Endothelial cell of umbilical vein (primary cell): ENCODE data around the gene MBNL2. TPM values are rescaled to one million over a fixed set of nuclear protein-coding genes. Genes with fewer than 3 reads are reported as not detected.
A peak's percentile ranks its signal among the peaks of the same experiment; 100 is the strongest.

Source experiments
- BruUV-seq: library from RNA; stranded (reverse); fragments of 400-500 nt; replicated peaks from 2 replicates; lab custom pipeline; 2021; lab: Mats Ljungman, UMichigan
- CTCF ChIA-PET: fragments of 300-600, 350-600 bp; sonication (Branson Sonifier 250); formaldehyde crosslinking; loops from one replicate; lab custom pipeline; 2021; ENCODE audit warnings: antibody characterized with exemption, inconsistent platforms; lab: Charles Lee
- POLR2A ChIA-PET: fragments of 300-600, 350-600 bp; sonication (Branson Sonifier 250); formaldehyde crosslinking; loops from one replicate; lab custom pipeline; 2021; ENCODE audit warnings: antibody characterized with exemption, inconsistent platforms; lab: Charles Lee
- DNase-seq: peaks from one replicate; pipeline ENCODE4 v3.0.0-alpha.2; 2011; ENCODE audit warnings: low read depth, low spot score
- FAIRE-seq: peaks from 2 replicates; lab custom pipeline; 2011; peaks lifted over from hg19 to GRCh38; lab: Jason Lieb, UNC
- H2AFZ ChIP-seq: 2 replicates; pipeline ENCODE4 v1.6.0; 2012; ENCODE audit warnings: low read depth, low read length, control low read depth, inconsistent platforms
- H3K27ac ChIP-seq: 2 replicates; pipeline ENCODE4 v1.5.1; 2011; ENCODE audit warnings: low read depth, mild to moderate bottlenecking, control low read depth, low read length, moderate library complexity; ENCODE audit not compliant: insufficient read depth
- H3K27me3 ChIP-seq, 2 experiments: 2 replicates each; pipeline versions ENCODE4 v1.6.0 to v1.6.1; 2011; ENCODE audit warnings: low read length in 2 of 2, mixed read lengths in 1 of 2; ENCODE audit not compliant: control insufficient read depth in 2 of 2, insufficient read depth in 2 of 2
- H3K36me3 ChIP-seq, 2 experiments: 2 replicates in 1 of 2; 3 replicates in 1 of 2; pipeline ENCODE4 v1.5.1; 2011; ENCODE audit warnings: low read length in 2 of 2, mild to moderate bottlenecking in 1 of 2, moderate library complexity in 1 of 2; ENCODE audit not compliant: control insufficient read depth in 2 of 2, insufficient read depth in 2 of 2; ENCODE audit errors: extremely low read depth in 1 of 2
- H3K4me1 ChIP-seq: 3 replicates; pipeline ENCODE4 v1.5.1; 2011; ENCODE audit warnings: mild to moderate bottlenecking, low read length; ENCODE audit not compliant: control insufficient read depth, insufficient read depth; ENCODE audit errors: extremely low read depth
- H3K4me2 ChIP-seq: 2 replicates; pipeline ENCODE4 v1.6.1; 2011; ENCODE audit warnings: low read length, control low read depth, mixed read lengths; ENCODE audit not compliant: insufficient read depth
- H3K4me3 ChIP-seq, 3 experiments: fragments of 200-600 bp in 1 of 3; sonication (generic), shearing (Covaris generic) in 1 of 3; replicated peaks in 1 of 3; 2 replicates each; pipeline ENCODE4 v1.5.1; 2011 to 2016; ENCODE audit warnings: control low read depth in 3 of 3, low read length in 3 of 3, mild to moderate bottlenecking in 2 of 3, inconsistent platforms in 1 of 3, low read depth in 1 of 3, moderate library complexity in 1 of 3; ENCODE audit not compliant: insufficient read depth in 1 of 3
- H3K79me2 ChIP-seq: 2 replicates; pipeline ENCODE4 v1.6.0; 2012; ENCODE audit warnings: low read length, inconsistent platforms; ENCODE audit not compliant: control insufficient read depth, insufficient read depth
- H3K9ac ChIP-seq: replicated peaks from 2 replicates; pipeline ENCODE3; 2011; ENCODE audit warnings: low read length, control low read depth; ENCODE audit not compliant: insufficient read depth; ENCODE audit errors: extremely low read depth
- H3K9me1 ChIP-seq: replicated peaks from 3 replicates; pipeline ENCODE4 v1.6.0; 2011; ENCODE audit warnings: mild to moderate bottlenecking, low read length; ENCODE audit not compliant: control insufficient read depth, insufficient read depth; ENCODE audit errors: extremely low read depth
- H3K9me3 ChIP-seq: replicated peaks from 2 replicates; pipeline ENCODE4 v1.5.1; 2012; ENCODE audit warnings: low read length, inconsistent platforms; ENCODE audit not compliant: control insufficient read depth, insufficient read depth
- H4K20me1 ChIP-seq: replicated peaks from 2 replicates; pipeline ENCODE3; 2011; ENCODE audit warnings: mild to moderate bottlenecking, low read length; ENCODE audit not compliant: control insufficient read depth, insufficient read depth; ENCODE audit errors: extremely low read depth
- CTCF ChIP-seq, 2 donors: IDR thresholded peaks; 1 replicate in 1 of 2; 2 replicates in 1 of 2; pipeline ENCODE4 v1.5.1; 2011; ENCODE audit warnings: low read length in 2 of 2, mild to moderate bottlenecking in 2 of 2, moderate library complexity in 2 of 2, control low read depth in 1 of 2, inconsistent platforms in 1 of 2, low read depth in 1 of 2; ENCODE audit not compliant: insufficient read depth in 1 of 2; ENCODE audit errors: extremely low read depth in 1 of 2
- EZH2 ChIP-seq: IDR thresholded peaks from 2 replicates; pipeline ENCODE4 v1.6.1; 2012; ENCODE audit warnings: borderline replicate concordance, low read depth, mild to moderate bottlenecking, moderate library complexity, low read length, inconsistent platforms; ENCODE audit not compliant: severe bottlenecking
- FOS ChIP-seq: IDR thresholded peaks from 2 replicates; pipeline ENCODE4 v1.6.1; 2011; ENCODE audit warnings: mild to moderate bottlenecking, low read length, moderate library complexity, borderline replicate concordance; ENCODE audit not compliant: insufficient read depth
- GATA2 ChIP-seq: IDR thresholded peaks from 2 replicates; pipeline ENCODE4 v1.7.0; 2011; ENCODE audit warnings: low read depth, mild to moderate bottlenecking, moderate library complexity, mixed read lengths, low read length; ENCODE audit not compliant: insufficient read length, insufficient read depth
- JUN ChIP-seq: IDR thresholded peaks from 2 replicates; pipeline ENCODE4 v1.6.1; 2011; ENCODE audit warnings: borderline replicate concordance, low read depth; ENCODE audit not compliant: insufficient read length, insufficient read depth
- MYC ChIP-seq: IDR thresholded peaks from one replicate; pipeline ENCODE4 v1.6.1; 2011; ENCODE audit warnings: mild to moderate bottlenecking, low read depth, low read length
- POLR2A ChIP-seq: IDR thresholded peaks from 2 replicates; pipeline ENCODE4 v1.6.1; 2012; ENCODE audit warnings: low read depth, mild to moderate bottlenecking, control low read depth, low read length
- POLR2AphosphoS5 ChIP-seq: IDR thresholded peaks from 2 replicates; pipeline ENCODE4 v1.6.1; 2012; ENCODE audit warnings: low read depth, mild to moderate bottlenecking, control low read depth, low read length, moderate library complexity; ENCODE audit not compliant: insufficient read depth
- dilution Hi-C: fragments of 300-500 bp; cut with MboI; formaldehyde crosslinking; loops from one replicate; pipeline ENCODE4 v1.15.0; 2019; ENCODE audit warnings: low sequenced_read_pairs; ENCODE audit not compliant: extremely low pct_ligation_motif_present
- intact Hi-C: fragments of 100-400 bp; cut with micrococcal nuclease; formaldehyde crosslinking; loops from one replicate; pipeline ENCODE4 v1.10.0; 2022
- polyA plus RNA-seq, 4 experiments: library from polyadenylated mRNA; depleted of rRNA in 3 of 4; stranded (reverse) in 3 of 4; unstranded in 1 of 4; fragments of >200 nt; gene quantifications; 2 replicates each; pipeline versions ENCODE4 v1.2.1 to v1.2.3, GENCODE V29; 2011 to 2012; ENCODE audit warnings: missing spikeins in 1 of 4
- total RNA-seq: library from RNA; stranded (reverse); gene quantifications from 2 replicates; pipeline ENCODE4 v1.2.3, GENCODE V29; 2021
- TF ChIP-seq, protein P1 (sequence below): IDR thresholded peaks from 2 replicates; pipeline ENCODE4 v1.6.1; 2011; ENCODE audit not compliant: insufficient read depth, insufficient read length

Gene MBNL2
- total and polyA plus RNA-seq, 2 donors (not counting 3 experiments of a cell fraction or from before 2014, with no cell fraction given) = 32.9 to 76.5 TPM

- Histone ChIP-seq H3K36me3 (no peaks in the 10 kb centered on the region), H4K20me1 (no peaks in the 10 kb centered on the region), H3K27ac (peak overlapping the region; percentile 89), H3K9ac (peak overlapping the region; percentile 100), H2AFZ (peak overlapping the region; percentile 58), H3K79me2 (peaks cover 43% of the 10 kb centered on the region), H3K4me2 (peak overlapping the region; percentile 78), H3K4me3 (peak overlapping the region in 2 of 3 experiments; percentile 54 to 100), H3K27me3 (no peaks in the 10 kb centered on the region), H3K9me3 (no peaks in the 10 kb centered on the region), H3K9me1 (no peaks in the 10 kb centered on the region), H3K4me1 (peaks cover 25% of the 10 kb centered on the region)
- ChIA-PET POLR2A (interaction anchor here (0.7 to 1.5 kb wide), 10 partner anchors 12 to 138 kb away, joined by 3 to 6 read pairs (median 4); no protein-coding TSS in a partner anchor), CTCF (interaction anchor here (0.8 to 9.0 kb wide), 14 partner anchors 10 to 137 kb away, joined by 3 to 68 read pairs (median 8); no protein-coding TSS in a partner anchor)
- DNase-seq (no peak), FAIRE-seq (peak; percentile 70)
- TSS peak; percentile 2 for BruUV-seq
- TF ChIP-seq MYC (no peak), POLR2A (no peak), FOS (no peak), JUN (no peak), POLR2AphosphoS5 (no peak), CTCF (IDR thresholded peaks at IDR 0.05; ENCODE audit: extremely low read depth in 1 of 2, insufficient read depth in 1 of 2, low read depth in 1 of 2, low read length in 2 of 2) (no peak), EZH2 (no peak), GATA2 (no peak)
- TF ChIP-seq, protein P1, sequence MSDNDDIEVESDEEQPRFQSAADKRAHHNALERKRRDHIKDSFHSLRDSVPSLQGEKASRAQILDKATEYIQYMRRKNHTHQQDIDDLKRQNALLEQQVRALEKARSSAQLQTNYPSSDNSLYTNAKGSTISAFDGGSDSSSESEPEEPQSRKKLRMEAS = no peak
- dilution Hi-C loops = loop anchor here (25.0 kb wide), 1 partner anchor 109 kb away; no protein-coding TSS in a partner anchor
- intact Hi-C loops = no loop called here
These were observed 667 bp upstream of the MBNL2 start for GRCh38 chr13:97221466-97221865.
